ENCODE results near the gene ROBO1. TPM values are rescaled to one million over a fixed set of nuclear protein-coding genes. Genes with fewer than 3 reads are reported as not detected.

Gene ROBO1
- total RNA-seq, 1 donor from 2014 or later = 31.7 TPM

GRCh38 chr3:79081335-79081734, 686.5 kb downstream of the ROBO1 start:
- intact Hi-C loops (cut with DNase I) = no loop called here
- DNase-seq (ENCODE audit: low spot score) (no peak), ATAC-seq (no peak)

GRCh38 chr3:79074558-79074957, 693.2 kb downstream of the ROBO1 start:
- no peak for ATAC-seq

DNA sequence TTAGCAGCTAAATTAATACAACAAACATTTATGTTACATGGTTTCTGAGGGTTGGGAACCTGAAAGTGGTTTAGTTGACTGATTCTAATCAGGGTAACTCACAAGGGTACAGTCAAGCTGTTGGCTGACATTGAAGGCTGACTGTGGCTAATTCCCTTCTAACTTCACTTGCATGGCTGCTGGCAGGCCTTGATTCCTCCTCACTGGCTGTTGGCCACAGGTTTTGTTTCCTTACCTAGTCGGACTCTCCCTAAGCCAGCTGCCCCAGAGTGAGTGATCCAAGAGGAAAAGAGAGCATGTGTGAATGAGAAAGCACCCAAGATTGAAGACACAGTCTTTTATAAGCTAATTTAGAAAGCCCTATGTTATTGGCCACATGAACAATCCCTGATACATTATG, 700.1 kb downstream of the ROBO1 start:
- DNase-seq (ENCODE audit: low spot score) = no peak
- ATAC-seq = no peak
- intact Hi-C loops (cut with DNase I) = no loop called here

More at GRCh38 chr3:79074558-79074957, 693.2 kb downstream of the ROBO1 start:
- DNase-seq (ENCODE audit: low spot score) = no peak
- intact Hi-C loops (cut with DNase I) = no loop called here

DNA sequence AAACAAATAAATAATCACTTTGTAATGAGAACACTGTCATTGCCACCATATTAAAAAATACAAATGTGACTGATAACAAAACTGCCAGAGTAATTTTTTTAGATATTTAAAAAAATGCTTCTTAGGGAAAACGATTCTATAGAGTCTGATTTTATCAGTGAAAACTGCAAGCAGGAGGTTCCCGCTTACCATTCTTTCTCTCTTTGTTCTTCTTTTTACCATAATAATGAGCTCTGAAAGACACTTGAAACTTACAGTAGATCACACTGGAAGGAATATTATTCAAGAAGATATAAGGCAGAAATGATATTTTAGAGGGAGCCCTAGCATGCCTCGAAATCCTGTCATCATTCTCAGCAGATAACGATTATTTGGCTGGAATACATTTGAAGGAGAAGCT, 701.3 kb downstream of the ROBO1 start:
- DNase-seq (ENCODE audit: low spot score) = no peak
- no peak for ATAC-seq
- intact Hi-C loops (cut with DNase I) = no loop called here

- ATAC-seq (no peak), DNase-seq (ENCODE audit: low spot score) (no peak)
- intact Hi-C loops (cut with DNase I) = no loop called here
These were observed 704.2 kb downstream of the ROBO1 start for GRCh38 chr3:79063624-79064023.

GRCh38 chr3:79057756-79058155, 710.0 kb downstream of the ROBO1 start:
- intact Hi-C loops (cut with DNase I) = no loop called here
- ATAC-seq (no peak), DNase-seq (ENCODE audit: low spot score) (no peak)

GRCh38 chr3:79056498-79056897, 711.3 kb downstream of the ROBO1 start:
- ATAC-seq = no peak
- intact Hi-C loops (cut with DNase I) = no loop called here

GRCh38 chr3:79052054-79052681, 715.6 kb downstream of the ROBO1 start:
- ATAC-seq (no peak), DNase-seq (ENCODE audit: low spot score) (no peak)
- intact Hi-C loops (cut with DNase I) = no loop called here

More at GRCh38 chr3:79056498-79056897, 711.3 kb downstream of the ROBO1 start:
- DNase-seq (ENCODE audit: low spot score) = no peak

GRCh38 chr3:79047581-79047980, 720.2 kb downstream of the ROBO1 start:
- DNase-seq (ENCODE audit: low spot score) (no peak), ATAC-seq (no peak)
- intact Hi-C loops (cut with DNase I) = no loop called here

GRCh38 chr3:79041621-79042020, 726.2 kb downstream of the ROBO1 start:
- intact Hi-C loops (cut with DNase I) = no loop called here
- ATAC-seq (no peak), DNase-seq (ENCODE audit: low spot score) (no peak)

DNA sequence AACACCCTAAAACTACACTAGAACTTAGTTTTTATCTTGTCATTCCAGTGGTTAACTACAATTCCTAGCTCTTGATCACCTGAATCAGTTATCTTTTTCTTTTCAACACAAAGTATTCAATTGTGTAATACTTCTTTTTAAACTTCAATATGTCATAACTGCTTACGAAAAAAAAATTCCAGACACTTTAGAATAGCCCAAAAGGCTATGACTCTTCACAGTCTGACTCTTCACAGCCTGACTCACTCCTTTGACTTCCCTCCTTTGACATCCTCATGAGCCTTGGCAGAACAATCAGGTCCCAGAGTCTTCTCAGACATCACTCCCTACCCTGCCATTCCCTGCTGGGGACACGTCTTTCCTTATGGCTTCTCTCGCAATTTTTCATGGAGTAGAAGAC, 727.1 kb downstream of the ROBO1 start:
- intact Hi-C loops (cut with DNase I) = no loop called here
- DNase-seq (ENCODE audit: low spot score) (no peak), ATAC-seq (no peak)

DNA sequence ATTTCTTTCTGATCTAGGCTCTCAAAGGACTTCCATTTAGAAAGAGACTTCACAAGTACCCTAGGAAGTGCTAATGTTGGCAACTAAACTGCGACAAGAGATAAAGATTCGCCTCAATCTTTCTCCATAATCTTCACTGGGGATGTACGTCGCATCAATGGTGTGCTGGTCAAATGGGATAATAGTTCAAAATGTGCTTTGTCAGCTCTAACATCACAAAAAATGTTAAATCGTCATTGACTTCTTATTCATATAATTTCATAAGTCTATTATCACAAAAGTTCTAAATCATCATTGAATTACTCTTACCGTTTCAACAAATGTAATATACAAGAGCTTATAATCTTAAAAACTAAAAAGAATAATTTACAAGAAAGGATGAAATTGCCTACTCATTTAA, 727.7 kb downstream of the ROBO1 start:
- intact Hi-C loops (cut with DNase I) = no loop called here
- ATAC-seq (no peak), DNase-seq (ENCODE audit: low spot score) (no peak)

GRCh38 chr3:79039192-79039591, 728.6 kb downstream of the ROBO1 start:
- intact Hi-C loops (cut with DNase I) = no loop called here
- DNase-seq (ENCODE audit: low spot score) (no peak), ATAC-seq (no peak)

DNA sequence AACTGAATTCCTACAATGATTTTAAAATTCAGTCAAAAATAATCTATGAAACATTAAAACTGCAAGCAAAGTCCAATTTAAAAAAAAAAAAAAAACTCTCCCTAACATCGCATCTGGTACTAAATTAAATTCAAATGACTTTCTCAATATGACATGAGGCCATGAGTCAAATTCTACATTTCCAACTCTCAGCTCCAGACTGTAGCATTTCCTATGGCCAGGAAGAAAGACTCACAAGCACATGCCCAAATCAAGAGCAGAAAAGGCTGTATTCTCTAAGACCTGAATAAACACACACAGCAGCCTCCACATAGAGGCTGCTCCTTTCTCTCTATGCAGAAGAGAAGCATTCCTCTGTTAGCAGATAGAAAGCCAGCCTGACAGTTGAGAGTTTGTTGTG, 729.2 kb downstream of the ROBO1 start:
- intact Hi-C loops (cut with DNase I) = no loop called here
- DNase-seq (ENCODE audit: low spot score) (no peak), ATAC-seq (no peak)

GRCh38 chr3:79038057-79038456, 729.7 kb downstream of the ROBO1 start:
- no peak for ATAC-seq
- DNase-seq (ENCODE audit: low spot score) = no peak
- intact Hi-C loops (cut with DNase I) = no loop called here

DNA sequence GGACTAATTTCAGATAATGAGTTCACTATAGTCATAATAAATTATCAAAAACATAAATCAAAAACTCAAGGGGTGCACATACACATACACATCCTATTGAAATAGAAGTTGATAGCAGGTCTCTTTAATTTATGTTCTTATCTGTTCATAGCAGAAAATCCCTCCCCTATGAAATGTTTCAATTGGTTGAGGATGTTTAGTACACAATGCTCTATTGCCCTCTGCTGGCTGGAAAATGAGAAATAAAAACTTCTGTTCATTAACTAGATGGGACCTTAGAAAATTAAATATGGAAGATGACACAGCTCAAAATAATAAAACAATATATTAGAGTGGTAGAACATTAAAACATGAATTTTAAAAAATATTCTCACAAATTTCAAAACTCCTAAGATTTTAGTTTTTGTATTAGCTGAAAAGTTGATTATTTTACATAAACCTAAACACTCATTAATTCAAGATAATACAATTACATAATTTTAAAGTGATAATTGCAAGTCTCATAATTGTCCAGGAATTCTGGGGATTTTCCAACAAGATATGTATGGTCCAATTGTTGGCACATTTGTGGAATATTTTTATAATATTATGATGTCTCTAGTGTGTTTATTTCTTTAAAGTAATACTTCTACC, 735.0 kb downstream of the ROBO1 start:
- intact Hi-C loops (cut with DNase I) = no loop called here
- DNase-seq (ENCODE audit: low spot score) (no peak), ATAC-seq (peak; percentile 38)

- DNase-seq (ENCODE audit: low spot score) (no peak), ATAC-seq (no peak)
- intact Hi-C loops (cut with DNase I) = no loop called here
These were observed 737.6 kb downstream of the ROBO1 start for GRCh38 chr3:79030157-79030556.

DNA sequence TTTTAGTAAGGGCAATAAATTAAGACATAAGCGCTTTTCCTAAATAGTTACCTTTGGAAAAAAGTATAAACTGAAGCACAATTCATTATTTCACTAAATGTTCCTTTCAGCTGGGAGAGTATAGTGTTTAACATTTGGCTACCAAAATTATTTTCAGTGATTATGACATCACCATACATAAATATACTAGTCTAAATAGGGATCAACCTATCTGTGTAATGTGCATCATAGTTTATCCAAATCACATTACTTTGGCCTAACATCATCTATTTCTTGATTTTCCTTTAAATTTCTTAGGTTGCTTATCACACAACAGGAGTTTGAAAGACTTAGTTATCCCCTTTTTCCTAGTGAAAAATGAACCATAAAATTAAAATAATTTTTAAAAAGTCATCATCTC, 738.9 kb downstream of the ROBO1 start:
- ATAC-seq (no peak), DNase-seq (ENCODE audit: low spot score) (no peak)
- intact Hi-C loops (cut with DNase I) = loop anchor here (5.0 kb wide), 1 partner anchor 372 kb away; no protein-coding TSS in a partner anchor

DNA sequence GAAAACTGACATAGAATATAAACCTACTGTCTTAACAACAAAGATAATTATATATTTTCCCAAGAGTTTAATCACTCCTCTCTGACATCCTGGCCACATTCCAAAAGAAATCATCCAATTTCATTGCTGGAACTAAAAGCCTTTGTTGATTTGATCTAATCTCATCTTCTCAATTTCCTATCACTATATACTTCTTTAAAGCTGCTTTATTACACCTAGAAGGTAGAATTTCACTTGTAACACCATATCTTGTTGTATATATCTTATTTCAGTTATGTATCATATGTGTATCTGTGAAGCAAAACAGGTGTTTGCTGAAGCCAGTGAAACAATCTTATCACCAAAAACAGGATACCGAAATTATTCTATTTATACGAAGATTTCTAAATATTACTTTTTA, 740.2 kb downstream of the ROBO1 start:
- intact Hi-C loops (cut with DNase I) = loop anchor here (5.0 kb wide), 1 partner anchor 370 kb away; no protein-coding TSS in a partner anchor
- no peak for ATAC-seq

DNA sequence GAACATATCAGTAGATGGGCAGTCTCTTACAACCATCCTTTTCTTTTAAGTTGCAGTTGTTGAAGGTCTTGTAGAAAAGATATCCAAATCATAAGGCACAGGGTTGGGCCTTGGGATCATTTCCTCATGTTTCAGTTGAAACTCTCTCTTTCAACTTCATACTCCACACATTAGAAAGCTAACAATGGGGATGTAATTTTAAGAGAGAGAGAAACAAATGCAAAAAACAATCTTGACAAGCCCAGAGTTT, 747.9 kb downstream of the ROBO1 start:
- no peak for DNase-seq (ENCODE audit: low spot score)
- intact Hi-C loops (cut with DNase I) = no loop called here
- no peak for ATAC-seq

More for the DNA sequence above, 740.2 kb downstream of the ROBO1 start:
- no peak for DNase-seq (ENCODE audit: low spot score)

All from sciatic nerve (tissue), 2 donors.